Body of pancreas (tissue), 4 donors: Measurements from ENCODE around the gene RNF187. TPM values are rescaled to one million over a fixed set of nuclear protein-coding genes. Genes with fewer than 3 reads are reported as not detected.
"Not testable (repeated sequence)": the region's sequence is repeated elsewhere in the genome, so short reads cannot be mapped to it uniquely, and the experiment has no call there.

Experiments used
- ATAC-seq: fragments of 150-250 bp; one replicate; pipeline ENCODE4 v1.9.1; 2016
- DNase-seq, 4 donors: peaks; one replicate each; pipeline ENCODE4 v3.0.0-alpha.2; 2019
- H3K27ac ChIP-seq, 4 donors: fragments of 200-600 bp; sonication (generic); 1 replicate in 3 of 4; 2 replicates in 1 of 4; pipeline versions ENCODE4 v1.5.1 to v1.6.1; 2016 to 2019; ENCODE audit warnings: mild to moderate bottlenecking in 1 of 4, mixed read lengths in 1 of 4, moderate library complexity in 1 of 4
- H3K27me3 ChIP-seq, 2 donors: fragments of 200-600 bp; sonication (generic); one replicate each; pipeline ENCODE4 v1.6.0; 2016; ENCODE audit warnings: mild to moderate bottlenecking in 1 of 2
- H3K36me3 ChIP-seq, 2 donors: fragments of 200-600 bp; sonication (generic); replicated peaks in 1 of 2; 2 replicates each; pipeline ENCODE4 v1.5.1; 2016; ENCODE audit warnings: low read depth in 2 of 2; ENCODE audit not compliant: insufficient read depth in 1 of 2
- H3K4me1 ChIP-seq: fragments of 200-600 bp; sonication (generic); one replicate; pipeline ENCODE4 v1.6.0; 2016
- H3K4me3 ChIP-seq, 2 donors: fragments of 200-600 bp; sonication (generic); 1 replicate in 1 of 2; 2 replicates in 1 of 2; pipeline ENCODE4 v1.5.1; 2016 to 2019
- H3K9me3 ChIP-seq, 3 donors: fragments of 200-600 bp; sonication (generic); 1 replicate in 2 of 3; 2 replicates in 1 of 3; pipeline ENCODE4 v1.5.1; 2016
- CTCF ChIP-seq, 7 experiments: fragments of 450-650 bp in 4 of 7; fragments of 200-600 bp in 3 of 7; sonication (generic) in 3 of 7; IDR thresholded peaks; one replicate each; pipeline ENCODE4 v1.5.1; 2016 to 2019; ENCODE audit warnings: antibody characterized with exemption in 7 of 7
- POLR2A ChIP-seq, 3 donors: fragments of 450-650 bp; IDR thresholded peaks; one replicate each; pipeline ENCODE4 v1.6.1; 2016; ENCODE audit warnings: antibody characterized with exemption in 3 of 3, mild to moderate bottlenecking in 2 of 3
- WGBS, 2 donors: methylation state at CpG; one replicate each; pipeline ENCODE4 v1.1.5; 2017; 5-methylcytosine and 5-hydroxymethylcytosine counted together
- intact Hi-C: fragments of 100-400 bp; cut with DNase I; formaldehyde crosslinking; loops from one replicate; pipeline ENCODE4 v1.15.1; 2023
- total RNA-seq, 2 donors: library from RNA; depleted of rRNA; stranded (reverse); fragments of >200 nt; gene quantifications; one replicate each; pipeline ENCODE4 v1.1.0, GENCODE V29; 2016

The RNF187 gene
- total RNA-seq, 2 donors from 2014 or later = 20.0 to 35.9 TPM

- Histone ChIP-seq H3K4me1 (peaks cover 12% of the 10 kb centered on the region), H3K36me3 (no peaks in the 10 kb centered on the region), H3K27me3 (peaks cover 0 to 26% of the 10 kb centered on the region in 2 donors), H3K27ac (no peak overlapping the region), H3K9me3 (no peaks in the 10 kb centered on the region), H3K4me3 (no peak overlapping the region)
- no peak for ATAC-seq
- no peak for DNase-seq
- no peak for TF ChIP-seq CTCF (IDR thresholded peaks at IDR 0.05)
- no peak for TF ChIP-seq POLR2A (IDR thresholded peaks at IDR 0.05)
- WGBS, 2 donors = 49 to 83% methylated on average over 4 to 8 of the region's 8 CpGs
- intact Hi-C loops = no loop called here
Observed at GRCh38 chr1:228465571-228466146, 21.5 kb upstream of the RNF187 start.

GRCh38 chr1:228468188-228468587 is 19.0 kb upstream of the RNF187 start:
- WGBS, 2 donors = 64 to 74% methylated on average over 2 of the region's 2 CpGs
- intact Hi-C loops, DNase-seq, H3K9me3 ChIP-seq, H3K36me3 ChIP-seq, H3K27ac ChIP-seq, H3K4me3 ChIP-seq, ATAC-seq: not testable (repeated sequence)
- Histone ChIP-seq H3K27me3 (peaks cover 0 to 26% of the 10 kb centered on the region in 2 donors), H3K4me1 (peaks cover 12% of the 10 kb centered on the region)

- H3K27me3 ChIP-seq = peaks cover 0 to 13% of the 10 kb centered on the region in 2 donors
- 14 to 35% methylated on average over 10 to 33 of the region's 33 CpGs for WGBS, 2 donors
- H3K9me3 ChIP-seq = no peaks in the 10 kb centered on the region
- no peaks in the 10 kb centered on the region for H3K36me3 ChIP-seq
- peaks cover 2% of the 10 kb centered on the region for H3K4me1 ChIP-seq
- no peak overlapping the region for H3K4me3 ChIP-seq
- ATAC-seq (no peak), DNase-seq (no peak)
- intact Hi-C loops = no loop called here
- H3K27ac ChIP-seq = no peak overlapping the region
- TF ChIP-seq POLR2A (IDR thresholded peaks at IDR 0.05) = no peak
- no peak for TF ChIP-seq CTCF (IDR thresholded peaks at IDR 0.05)
Observed at GRCh38 chr1:228469413-228470162, 17.6 kb upstream of the RNF187 start.

GRCh38 chr1:228471154-228471761 is 15.9 kb upstream of the RNF187 start:
- 54 to 60% methylated on average over 14 to 37 of the region's 37 CpGs for WGBS, 2 donors
- ATAC-seq = no peak

GRCh38 chr1:228471762-228472398 is 15.3 kb upstream of the RNF187 start:
- intact Hi-C loops = no loop called here
- ATAC-seq (peak; percentile 62), DNase-seq (peak in 1 of 4 donors; percentile 30)
- no peak overlapping the region for H3K27ac ChIP-seq
- no peaks in the 10 kb centered on the region for H3K9me3 ChIP-seq
- peaks cover 0 to 8% of the 10 kb centered on the region in 2 donors for H3K27me3 ChIP-seq
- no peaks in the 10 kb centered on the region for H3K4me1 ChIP-seq
- TF ChIP-seq CTCF (IDR thresholded peaks at IDR 0.05) (peak in 6 of 7 experiments; percentile 26 to 46 (median 32)), POLR2A (IDR thresholded peaks at IDR 0.05) (no peak)
- 50 to 55% methylated on average over 5 of the region's 5 CpGs for WGBS, 2 donors
- H3K4me3 ChIP-seq = no peak overlapping the region
- H3K36me3 ChIP-seq = no peaks in the 10 kb centered on the region

More at GRCh38 chr1:228471154-228471761, 15.9 kb upstream of the RNF187 start:
- Histone ChIP-seq H3K4me1 (no peaks in the 10 kb centered on the region), H3K4me3 (no peak overlapping the region), H3K27ac (no peak overlapping the region), H3K9me3 (no peaks in the 10 kb centered on the region), H3K36me3 (no peaks in the 10 kb centered on the region), H3K27me3 (peaks cover 0 to 10% of the 10 kb centered on the region in 2 donors)
- DNase-seq = no peak
- intact Hi-C loops = no loop called here
- no peak for TF ChIP-seq POLR2A (IDR thresholded peaks at IDR 0.05)
